GF-D8 (cell line): Measurements from ENCODE around the gene DCBLD2.

Experiments
- DNase-seq: peaks from one replicate; lab custom pipeline; 2025; lab: John Stamatoyannopoulos, UW

Gene DCBLD2

GRCh38 chr3:98766924-98767323 lies 134.6 kb downstream of the DCBLD2 start:
- DNase-seq = no peak

DNA sequence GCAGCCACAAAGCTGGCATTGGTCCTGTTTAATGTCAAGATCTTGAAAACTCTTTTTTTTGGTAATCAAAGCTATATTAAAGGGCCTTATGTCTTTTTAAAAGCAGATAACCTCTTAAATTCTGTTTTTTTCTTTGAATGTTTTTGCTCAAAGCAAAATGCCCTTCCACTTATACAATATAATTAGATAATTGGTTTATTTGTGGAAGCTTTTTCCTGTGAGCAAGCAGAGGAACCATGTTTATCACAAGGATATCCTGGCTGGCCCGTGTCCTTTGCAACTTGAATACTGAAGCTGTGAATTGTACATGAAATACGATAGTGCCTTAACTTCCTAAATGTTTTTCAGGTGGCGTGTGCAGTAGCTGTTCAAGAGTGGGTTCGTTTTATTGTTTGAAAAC lies 135.8 kb downstream of the DCBLD2 start:
- no peak for DNase-seq

DNA sequence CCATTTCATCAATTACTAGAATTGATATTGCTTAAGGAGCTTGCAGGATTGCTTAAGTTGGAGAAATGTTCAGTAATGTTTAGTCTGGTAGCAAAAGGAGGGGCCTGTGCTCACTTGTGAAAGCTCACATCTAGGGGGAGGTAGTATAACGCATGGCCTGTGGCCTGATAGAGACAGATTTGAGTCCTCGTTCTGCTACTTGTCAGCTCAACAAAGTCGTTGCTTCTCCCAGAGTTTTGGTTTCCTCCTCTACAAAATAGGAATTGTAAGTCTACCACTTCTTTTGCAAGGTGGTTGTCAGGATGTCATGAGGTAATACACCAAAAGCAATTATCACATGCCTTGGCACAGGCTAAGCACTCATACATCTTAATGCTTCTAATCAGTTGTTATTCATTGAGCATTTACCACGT lies 137.0 kb downstream of the DCBLD2 start:
- peak; percentile 87 for DNase-seq

GRCh38 chr3:98763819-98764418 lies 137.6 kb downstream of the DCBLD2 start:
- peak; percentile 26 for DNase-seq

DNA sequence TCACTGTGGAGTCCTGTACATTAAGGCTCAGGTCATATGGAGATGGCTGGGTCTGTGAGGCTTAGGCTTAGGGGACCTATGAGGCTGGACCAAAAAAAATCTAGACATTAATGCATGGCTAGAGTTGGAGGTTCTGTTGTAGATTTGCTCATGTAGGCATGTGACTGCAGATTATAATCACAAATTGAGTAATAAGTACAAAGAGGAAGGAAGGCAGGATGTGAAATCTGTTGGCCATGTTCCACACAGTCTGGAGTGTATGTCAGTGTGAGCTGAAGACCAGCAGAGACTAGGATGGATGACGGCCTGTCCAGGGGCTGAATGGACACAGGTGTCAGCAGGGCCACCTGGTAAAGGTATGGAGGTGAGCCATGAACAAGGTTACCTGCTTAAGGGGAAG lies 138.4 kb downstream of the DCBLD2 start, which contains the start of gene ST3GAL6:
ST3GAL6 (plus strand) TSS at position 265 of the 400 bp plus-strand sequence. CDS start 5,101 bp downstream, outside the sequence.
- peak; percentile 95 for DNase-seq

DNA sequence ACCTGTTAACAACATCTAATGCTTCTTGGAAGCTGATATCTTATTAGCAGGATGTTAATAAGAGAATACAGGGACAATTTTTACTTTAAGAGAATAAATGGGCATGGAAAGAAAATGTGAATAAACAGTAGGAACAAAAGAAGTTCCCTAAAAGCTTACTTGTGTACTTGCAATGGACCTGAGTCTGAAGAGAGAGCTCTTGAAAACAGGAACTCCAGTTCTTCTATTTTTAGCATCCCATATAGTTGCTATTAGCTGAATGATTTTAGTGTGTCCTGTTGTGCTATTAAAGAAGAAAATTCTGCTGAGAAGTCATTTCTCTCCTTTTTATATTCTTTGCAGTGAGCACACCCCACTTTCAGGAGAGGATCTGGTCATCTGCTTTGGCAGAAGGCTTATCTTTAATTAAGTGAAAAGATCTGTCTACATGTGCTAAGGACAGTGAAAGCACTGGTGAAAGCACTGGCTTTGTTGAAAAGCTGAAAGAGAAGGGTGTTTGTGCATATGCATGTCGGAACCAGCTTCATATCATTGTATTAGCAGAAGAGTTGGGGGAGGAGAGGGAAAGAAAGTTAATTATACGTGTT lies 139.8 kb downstream of the DCBLD2 start:
- peak; percentile 75 for DNase-seq

DNA sequence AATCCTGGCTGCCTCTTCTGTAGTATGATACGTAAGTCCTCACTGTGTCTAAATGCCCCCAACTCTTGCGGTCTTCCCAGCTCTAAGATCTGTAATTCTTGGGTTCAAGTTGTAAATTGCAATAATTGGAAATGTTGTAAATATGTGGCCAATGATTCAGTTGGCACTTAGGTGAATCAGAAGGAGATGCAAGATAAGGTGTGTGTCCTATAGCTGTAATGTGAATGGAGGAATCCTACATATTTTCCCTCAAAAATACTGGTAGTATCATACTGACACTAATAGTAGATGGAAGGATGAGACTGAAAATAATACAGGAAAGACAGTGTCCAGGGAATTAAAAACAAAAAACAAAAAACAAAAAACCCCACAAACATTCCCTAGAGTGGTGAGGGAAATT lies 141.9 kb downstream of the DCBLD2 start:
- DNase-seq = no peak

- no peak for DNase-seq
Observed at GRCh38 chr3:98755601-98756000, 145.9 kb downstream of the DCBLD2 start.

GRCh38 chr3:98754483-98754882 lies 147.0 kb downstream of the DCBLD2 start:
- DNase-seq = no peak

GRCh38 chr3:98750276-98750919 lies 151.1 kb downstream of the DCBLD2 start:
- no peak for DNase-seq

DNA sequence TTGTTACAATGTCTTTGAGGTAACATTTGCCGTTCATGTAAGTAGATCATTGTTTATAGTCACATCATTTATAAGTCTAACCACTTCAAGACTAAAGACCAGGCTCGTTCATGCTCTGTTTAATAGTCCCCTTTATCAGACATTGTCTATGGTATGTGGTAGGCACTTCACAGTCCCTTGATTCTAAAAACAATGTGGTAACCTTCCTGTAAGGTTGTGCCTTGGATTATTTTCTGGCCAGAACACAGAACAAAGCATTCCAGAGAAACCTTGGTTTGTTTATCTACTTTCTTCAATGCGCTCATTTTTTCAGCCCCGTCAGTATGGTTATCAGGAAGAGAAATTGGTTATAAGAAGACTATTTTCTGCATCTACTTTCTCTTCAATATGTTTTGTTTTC lies 154.6 kb downstream of the DCBLD2 start:
- no peak for DNase-seq

DNA sequence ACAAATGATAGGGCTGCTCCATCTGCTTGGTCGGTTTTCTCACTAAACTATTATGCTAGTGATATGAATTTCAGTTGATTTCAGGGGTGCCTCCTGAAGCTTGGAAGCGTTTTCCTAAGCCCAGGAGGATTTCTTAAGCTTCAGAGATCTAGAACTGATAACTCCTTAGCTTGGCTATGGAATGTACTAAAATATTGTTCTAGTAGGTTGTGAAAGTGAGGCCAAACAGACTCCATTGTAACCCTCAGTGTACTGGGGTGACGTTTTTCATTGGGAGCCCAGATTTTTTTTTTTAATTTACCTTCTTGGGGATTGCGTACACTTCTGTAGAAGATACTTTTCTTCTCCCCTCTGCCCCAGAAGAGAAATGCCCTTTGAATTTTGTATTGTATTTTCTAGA lies 155.4 kb downstream of the DCBLD2 start:
- DNase-seq = no peak
